HCT116 (cell line): ENCODE results near the gene COL15A1. TPM values are rescaled to one million over a fixed set of nuclear protein-coding genes. Genes with fewer than 3 reads are reported as not detected.

ENCODE experiments used
- ATAC-seq: fragments of 200-7000 bp; cut with Tn5 transposase; 2 replicates; pipeline ENCODE4 v1.9.1; 2020; ENCODE audit warnings: mild to moderate bottlenecking, moderate library complexity
- BruUV-seq: library from RNA; stranded (reverse); fragments of 400-500 nt; replicated peaks from 2 replicates; lab custom pipeline; 2021; lab: Mats Ljungman, UMichigan
- CTCF ChIA-PET: fragments of 300-600 bp; sonication (Branson Sonifier 250); formaldehyde crosslinking; loops from one replicate; lab custom pipeline; 2021; ENCODE audit warnings: antibody characterized with exemption; lab: Charles Lee
- POLR2A ChIA-PET: fragments of 300-600, 350-600 bp; sonication (Branson Sonifier 250); formaldehyde crosslinking; loops from one replicate; lab custom pipeline; 2021; ENCODE audit warnings: antibody characterized with exemption; lab: Charles Lee
- RAD21 ChIA-PET, 2 experiments: fragments of 300-600 bp; sonication (Branson Sonifier 250); formaldehyde crosslinking; loops; one replicate each; lab custom pipeline; 2023; ENCODE audit warnings: low total read pairs in 2 of 2; ENCODE audit not compliant: uncharacterized antibody in 2 of 2, unreplicated experiment in 2 of 2, low non-redundant PET in 1 of 2; lab: Charles Lee
- DNase-seq: peaks from one replicate; pipeline ENCODE4 v3.0.0-alpha.2; 2010; ENCODE audit warnings: low read depth, low spot score
- H2AFZ ChIP-seq: fragments of 200-600 bp; shearing (Covaris generic), sonication (generic); 2 replicates; pipeline ENCODE4 v1.6.1; 2017; ENCODE audit warnings: low read depth, mixed run types, mixed read lengths, antibody characterized with exemption, low read length; ENCODE audit not compliant: poor library complexity, severe bottlenecking
- H3K27ac ChIP-seq: 2 replicates; pipeline ENCODE4 v1.5.1; 2012; ENCODE audit warnings: low read depth, low read length
- H3K27me3 ChIP-seq: fragments of 200-600 bp; sonication (generic); 2 replicates; pipeline ENCODE4 v1.6.1; 2016; ENCODE audit warnings: mixed run types, low read length, mixed read lengths; ENCODE audit not compliant: insufficient read depth
- H3K36me3 ChIP-seq, 2 experiments: fragments of 200-500 bp in 1 of 2; fragments of 200-600 bp in 1 of 2; sonication (Bioruptor generic) in 1 of 2; sonication (generic) in 1 of 2; 2 replicates each; pipeline versions ENCODE4 v1.5.1 to v1.6.1; 2014 to 2016; ENCODE audit warnings: low read length in 2 of 2, inconsistent platforms in 1 of 2, mixed read lengths in 1 of 2, mixed run types in 1 of 2; ENCODE audit not compliant: insufficient read depth in 2 of 2, control insufficient read depth in 1 of 2
- H3K4me1 ChIP-seq, 2 experiments: fragments of 200-600 bp in 1 of 2; sonication (generic) in 1 of 2; 2 replicates each; pipeline versions ENCODE4 v1.5.1 to v1.6.1; 2012 to 2017; ENCODE audit warnings: low read length in 2 of 2, inconsistent platforms in 1 of 2, mild to moderate bottlenecking in 1 of 2, mixed read lengths in 1 of 2, mixed run types in 1 of 2, moderate library complexity in 1 of 2; ENCODE audit not compliant: insufficient read depth in 2 of 2, control insufficient read depth in 1 of 2
- H3K4me2 ChIP-seq: fragments of 200-600 bp; sonication (generic); 2 replicates; pipeline ENCODE4 v1.6.1; 2017; ENCODE audit warnings: mixed run types, low read length, mixed read lengths
- H3K4me3 ChIP-seq, 2 experiments: fragments of 200-600 bp in 1 of 2; sonication (generic) in 1 of 2; replicated peaks in 1 of 2; 2 replicates each; pipeline ENCODE4 v1.5.1; 2011 to 2016; ENCODE audit warnings: low read length in 2 of 2, control low read depth in 1 of 2, low read depth in 1 of 2, mild to moderate bottlenecking in 1 of 2, mixed read lengths in 1 of 2, mixed run types in 1 of 2
- H3K79me2 ChIP-seq: fragments of 200-600 bp; sonication (generic); 2 replicates; pipeline ENCODE4 v1.6.1; 2017; ENCODE audit warnings: mild to moderate bottlenecking, mixed run types, low read length, moderate library complexity, mixed read lengths; ENCODE audit not compliant: insufficient read depth
- H3K9ac ChIP-seq: fragments of 200-600 bp; sonication (generic); 2 replicates; pipeline ENCODE4 v1.6.1; 2016; ENCODE audit warnings: low read length, mixed read lengths
- H3K9me2 ChIP-seq: fragments of 200-600 bp; sonication (generic), shearing (Covaris generic); 2 replicates; pipeline ENCODE4 v1.6.1; 2017; ENCODE audit warnings: mixed run types, mild to moderate bottlenecking, moderate library complexity; ENCODE audit not compliant: insufficient read depth
- H3K9me3 ChIP-seq, 2 experiments: fragments of 200-500 bp in 1 of 2; fragments of 200-600 bp in 1 of 2; sonication (Bioruptor generic) in 1 of 2; sonication (generic) in 1 of 2; 2 replicates each; pipeline ENCODE4 v1.6.1; 2014 to 2017; ENCODE audit warnings: low read length in 2 of 2, mixed read lengths in 2 of 2, inconsistent platforms in 1 of 2, low read depth in 1 of 2, mild to moderate bottlenecking in 1 of 2, mixed run types in 1 of 2, moderate library complexity in 1 of 2; ENCODE audit not compliant: control insufficient read depth in 1 of 2, insufficient read depth in 1 of 2
- H4K20me1 ChIP-seq: fragments of 200-600 bp; sonication (generic), shearing (Covaris generic); 2 replicates; pipeline ENCODE4 v1.6.1; 2017; ENCODE audit warnings: mixed run types, mild to moderate bottlenecking, moderate library complexity; ENCODE audit not compliant: insufficient read depth
- CEBPB ChIP-seq: IDR thresholded peaks from 2 replicates; pipeline ENCODE4 v1.6.1; 2012; ENCODE audit warnings: low read depth
- ELF1 ChIP-seq: IDR thresholded peaks from 2 replicates; pipeline ENCODE4 v1.6.1; 2012; ENCODE audit warnings: low read depth, borderline replicate concordance
- EZH2phosphoT487 ChIP-seq: fragments of 200-600 bp; IDR thresholded peaks from 2 replicates; pipeline ENCODE4 v1.6.1; 2018; ENCODE audit warnings: antibody characterized with exemption, borderline replicate concordance
- FOSL1 ChIP-seq: IDR thresholded peaks from 2 replicates; pipeline ENCODE4 v1.6.1; 2012; ENCODE audit warnings: low read depth
- POLR2A ChIP-seq: IDR thresholded peaks from 2 replicates; pipeline ENCODE4 v1.7.0; 2011; ENCODE audit warnings: borderline replicate concordance; ENCODE audit not compliant: insufficient read depth, insufficient read length; ENCODE audit errors: extremely low read depth
- POLR2AphosphoS5 ChIP-seq: IDR thresholded peaks from 2 replicates; pipeline ENCODE4 v1.6.1; 2011; ENCODE audit warnings: mild to moderate bottlenecking, low read depth, low read length, moderate library complexity
- RAD21 ChIP-seq: IDR thresholded peaks from 2 replicates; pipeline ENCODE4 v1.6.1; 2012; ENCODE audit warnings: low read depth, mild to moderate bottlenecking
- SP1 ChIP-seq: IDR thresholded peaks from 2 replicates; pipeline ENCODE4 v1.6.1; 2012; ENCODE audit warnings: low read depth
- SRF ChIP-seq: IDR thresholded peaks from 2 replicates; pipeline ENCODE4 v1.6.1; 2012; ENCODE audit warnings: low read depth
- YY1 ChIP-seq: IDR thresholded peaks from 2 replicates; pipeline ENCODE4 v1.6.1; 2011; ENCODE audit warnings: low read length, low read depth, moderate library complexity, mild to moderate bottlenecking; ENCODE audit not compliant: insufficient replicate concordance; ENCODE audit errors: extremely low read depth
- ZFX ChIP-seq: fragments of 450-650 bp; IDR thresholded peaks from 2 replicates; pipeline ENCODE4 v1.6.1; 2017
- intact Hi-C: fragments of 100-400 bp; cut with micrococcal nuclease; formaldehyde crosslinking; loops from 2 replicates; pipeline ENCODE4 v1.10.0; 2022
- total RNA-seq: library from RNA; stranded (reverse); gene quantifications from one replicate; pipeline ENCODE4 v1.2.1, GENCODE V29; 2021; ENCODE audit not compliant: unreplicated experiment
- TF ChIP-seq, protein P1 (sequence below): IDR thresholded peaks from 2 replicates; pipeline ENCODE4 v1.6.1; 2012; ENCODE audit warnings: low read depth
- TF ChIP-seq, protein P2 (sequence below): IDR thresholded peaks from 2 replicates; pipeline ENCODE4 v1.6.1; 2012
- TF ChIP-seq, protein P3 (sequence below), 3 experiments: fragments of 200-600 bp in 1 of 3; sonication (generic) in 1 of 3; IDR thresholded peaks in 2 of 3; conservative IDR thresholded peaks in 1 of 3; 2 replicates each; pipeline ENCODE4 v1.5.1; 2012 to 2017; ENCODE audit warnings: low read depth in 2 of 3, low read length in 2 of 3, antibody characterized with exemption in 1 of 3, borderline replicate concordance in 1 of 3, control low read depth in 1 of 3, mild to moderate bottlenecking in 1 of 3, mixed read lengths in 1 of 3, mixed run types in 1 of 3, moderate library complexity in 1 of 3; ENCODE audit not compliant: insufficient read depth in 1 of 3

Gene COL15A1
- total RNA-seq, 1 experiment from 2014 or later: 0.15 TPM

DNA sequence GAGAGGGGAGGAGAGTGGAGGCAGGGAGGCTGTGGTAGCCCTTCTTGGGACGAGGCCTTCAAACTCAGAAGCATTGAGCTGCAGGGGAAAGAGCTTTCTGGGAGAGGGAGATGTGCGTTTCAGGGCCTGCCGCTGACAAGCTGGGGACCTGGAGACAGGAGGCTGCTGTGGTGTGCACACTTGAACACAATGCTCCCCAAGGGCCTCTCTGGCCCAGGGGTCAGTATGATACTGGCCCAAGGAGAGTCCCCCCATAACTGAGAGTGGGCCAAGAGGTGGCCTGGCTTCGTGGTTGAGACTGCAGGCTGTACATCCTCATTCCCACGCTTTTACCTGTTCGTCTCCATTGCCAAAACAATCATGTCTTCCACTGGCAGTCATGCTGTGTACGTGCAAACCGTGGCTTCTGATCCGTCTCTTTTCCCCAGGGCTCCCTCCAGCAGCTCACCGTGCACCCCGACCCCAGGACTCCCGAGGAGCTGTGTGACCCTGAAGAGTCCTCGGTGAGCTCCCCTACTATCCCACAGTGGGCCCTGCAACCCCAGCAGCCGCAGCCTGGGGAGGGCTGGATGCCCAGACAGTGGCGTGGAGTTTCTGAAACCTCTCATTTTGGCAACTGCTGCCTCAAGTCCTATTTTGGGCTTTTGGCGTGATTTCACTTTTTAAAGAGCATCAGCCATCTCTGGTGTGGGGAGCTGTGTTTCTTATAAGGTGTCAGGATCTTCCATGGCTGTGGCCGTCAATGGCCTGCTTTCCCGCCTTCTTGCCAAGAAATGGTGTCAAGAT is 43.4 kb downstream of the COL15A1 start:
- BruUV-seq: no TSS peak
- Histone ChIP-seq H3K27me3 (no peaks in the 10 kb centered on the region), H3K4me2 (no peak overlapping the region), H3K9me2 (no peaks in the 10 kb centered on the region; the same call in 1 of the 2 replicates), H3K4me1 (peaks cover 0 to 13% of the 10 kb centered on the region in 2 experiments; a peak in 2 of 4 replicates), H3K79me2 (no peaks in the 10 kb centered on the region), H3K9me3 (no peaks in the 10 kb centered on the region), H3K4me3 (no peak overlapping the region), H4K20me1 (no peaks in the 10 kb centered on the region), H3K36me3 (no peaks in the 10 kb centered on the region), H2AFZ (no peak overlapping the region), H3K9ac (no peak overlapping the region), H3K27ac (no peak overlapping the region)
- ChIA-PET RAD21 (no interaction called here), POLR2A (no interaction called here), CTCF (interaction anchor here (0.6 kb wide), 1 partner anchor 986 kb away, joined by 3 read pairs; no protein-coding TSS in a partner anchor)
- ATAC-seq (no peak), DNase-seq (no peak)
- intact Hi-C loops: no loop called here
- no peak for TF ChIP-seq SRF
- TF ChIP-seq ZFX: no peak
- TF ChIP-seq FOSL1: no peak
- TF ChIP-seq POLR2AphosphoS5: no peak
- TF ChIP-seq EZH2phosphoT487: no peak
- TF ChIP-seq, protein P1, sequence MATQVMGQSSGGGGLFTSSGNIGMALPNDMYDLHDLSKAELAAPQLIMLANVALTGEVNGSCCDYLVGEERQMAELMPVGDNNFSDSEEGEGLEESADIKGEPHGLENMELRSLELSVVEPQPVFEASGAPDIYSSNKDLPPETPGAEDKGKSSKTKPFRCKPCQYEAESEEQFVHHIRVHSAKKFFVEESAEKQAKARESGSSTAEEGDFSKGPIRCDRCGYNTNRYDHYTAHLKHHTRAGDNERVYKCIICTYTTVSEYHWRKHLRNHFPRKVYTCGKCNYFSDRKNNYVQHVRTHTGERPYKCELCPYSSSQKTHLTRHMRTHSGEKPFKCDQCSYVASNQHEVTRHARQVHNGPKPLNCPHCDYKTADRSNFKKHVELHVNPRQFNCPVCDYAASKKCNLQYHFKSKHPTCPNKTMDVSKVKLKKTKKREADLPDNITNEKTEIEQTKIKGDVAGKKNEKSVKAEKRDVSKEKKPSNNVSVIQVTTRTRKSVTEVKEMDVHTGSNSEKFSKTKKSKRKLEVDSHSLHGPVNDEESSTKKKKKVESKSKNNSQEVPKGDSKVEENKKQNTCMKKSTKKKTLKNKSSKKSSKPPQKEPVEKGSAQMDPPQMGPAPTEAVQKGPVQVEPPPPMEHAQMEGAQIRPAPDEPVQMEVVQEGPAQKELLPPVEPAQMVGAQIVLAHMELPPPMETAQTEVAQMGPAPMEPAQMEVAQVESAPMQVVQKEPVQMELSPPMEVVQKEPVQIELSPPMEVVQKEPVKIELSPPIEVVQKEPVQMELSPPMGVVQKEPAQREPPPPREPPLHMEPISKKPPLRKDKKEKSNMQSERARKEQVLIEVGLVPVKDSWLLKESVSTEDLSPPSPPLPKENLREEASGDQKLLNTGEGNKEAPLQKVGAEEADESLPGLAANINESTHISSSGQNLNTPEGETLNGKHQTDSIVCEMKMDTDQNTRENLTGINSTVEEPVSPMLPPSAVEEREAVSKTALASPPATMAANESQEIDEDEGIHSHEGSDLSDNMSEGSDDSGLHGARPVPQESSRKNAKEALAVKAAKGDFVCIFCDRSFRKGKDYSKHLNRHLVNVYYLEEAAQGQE: no peak
- TF ChIP-seq POLR2A: no peak
- no peak for TF ChIP-seq CEBPB
- no peak for TF ChIP-seq SP1
- TF ChIP-seq, protein P2, sequence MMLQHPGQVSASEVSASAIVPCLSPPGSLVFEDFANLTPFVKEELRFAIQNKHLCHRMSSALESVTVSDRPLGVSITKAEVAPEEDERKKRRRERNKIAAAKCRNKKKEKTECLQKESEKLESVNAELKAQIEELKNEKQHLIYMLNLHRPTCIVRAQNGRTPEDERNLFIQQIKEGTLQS: no peak
- no peak for TF ChIP-seq YY1
- TF ChIP-seq, protein P3, sequence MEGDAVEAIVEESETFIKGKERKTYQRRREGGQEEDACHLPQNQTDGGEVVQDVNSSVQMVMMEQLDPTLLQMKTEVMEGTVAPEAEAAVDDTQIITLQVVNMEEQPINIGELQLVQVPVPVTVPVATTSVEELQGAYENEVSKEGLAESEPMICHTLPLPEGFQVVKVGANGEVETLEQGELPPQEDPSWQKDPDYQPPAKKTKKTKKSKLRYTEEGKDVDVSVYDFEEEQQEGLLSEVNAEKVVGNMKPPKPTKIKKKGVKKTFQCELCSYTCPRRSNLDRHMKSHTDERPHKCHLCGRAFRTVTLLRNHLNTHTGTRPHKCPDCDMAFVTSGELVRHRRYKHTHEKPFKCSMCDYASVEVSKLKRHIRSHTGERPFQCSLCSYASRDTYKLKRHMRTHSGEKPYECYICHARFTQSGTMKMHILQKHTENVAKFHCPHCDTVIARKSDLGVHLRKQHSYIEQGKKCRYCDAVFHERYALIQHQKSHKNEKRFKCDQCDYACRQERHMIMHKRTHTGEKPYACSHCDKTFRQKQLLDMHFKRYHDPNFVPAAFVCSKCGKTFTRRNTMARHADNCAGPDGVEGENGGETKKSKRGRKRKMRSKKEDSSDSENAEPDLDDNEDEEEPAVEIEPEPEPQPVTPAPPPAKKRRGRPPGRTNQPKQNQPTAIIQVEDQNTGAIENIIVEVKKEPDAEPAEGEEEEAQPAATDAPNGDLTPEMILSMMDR (IDR thresholded peaks at IDR 0.05 in 2 of 3, conservative IDR thresholded peaks at IDR 0.05 in 1 of 3; ENCODE audit: borderline replicate concordance in 1 of 3, insufficient read depth in 1 of 3, low read depth in 2 of 3, low read length in 2 of 3): no peak
- no peak for TF ChIP-seq ELF1
- no peak for TF ChIP-seq RAD21
